ENCODE results near the gene ING5.
"Not testable (repeated sequence)": the region's sequence is repeated elsewhere in the genome, so short reads cannot be mapped to it uniquely, and the experiment has no call there.

ING5 gene

GRCh38 chr2:241701399-241702154, at the start of gene ING5:
TSS of gene ING5 (plus strand) at chr2:241702039. CDS start at chr2:241702066, 27 bp downstream.
- DNase-seq (ENCODE audit: low read depth, low spot score): peak; percentile 60
- peak within 1 kb of the TSS; percentile 83 for H3K27ac ChIP-seq

GRCh38 chr2:241652142-241652541, 49.7 kb upstream of the ING5 start:
- DNase-seq (ENCODE audit: low read depth, low spot score): no peak

GRCh38 chr2:241652722-241653121, 49.1 kb upstream of the ING5 start:
- no peak overlapping the region for H3K27ac ChIP-seq
- DNase-seq (ENCODE audit: low read depth, low spot score): no peak

More at GRCh38 chr2:241652142-241652541, 49.7 kb upstream of the ING5 start:
- H3K27ac ChIP-seq: no peak overlapping the region

- no peak overlapping the region for H3K27ac ChIP-seq
- DNase-seq (ENCODE audit: low read depth, low spot score): no peak
Measured at GRCh38 chr2:241653210-241653750, 48.6 kb upstream of the ING5 start.

GRCh38 chr2:241654551-241654950, 47.3 kb upstream of the ING5 start:
- H3K27ac ChIP-seq: no peak overlapping the region
- no peak for DNase-seq (ENCODE audit: low read depth, low spot score)

GRCh38 chr2:241655516-241656189, 46.2 kb upstream of the ING5 start:
- no peak overlapping the region for H3K27ac ChIP-seq
- no peak for DNase-seq (ENCODE audit: low read depth, low spot score)

GRCh38 chr2:241656190-241656741, 45.6 kb upstream of the ING5 start:
- no peak for DNase-seq (ENCODE audit: low read depth, low spot score)
- no peak overlapping the region for H3K27ac ChIP-seq

- no peak overlapping the region for H3K27ac ChIP-seq
- DNase-seq (ENCODE audit: low read depth, low spot score): no peak
Measured at GRCh38 chr2:241657786-241658254, 44.0 kb upstream of the ING5 start.

- DNase-seq (ENCODE audit: low read depth, low spot score): no peak
- no peak overlapping the region for H3K27ac ChIP-seq
Measured at GRCh38 chr2:241658296-241658695, 43.5 kb upstream of the ING5 start.

GRCh38 chr2:241659150-241659739, 42.6 kb upstream of the ING5 start:
- H3K27ac ChIP-seq: no peak overlapping the region
- no peak for DNase-seq (ENCODE audit: low read depth, low spot score)

GRCh38 chr2:241660593-241661213, 41.1 kb upstream of the ING5 start:
- no peak for DNase-seq (ENCODE audit: low read depth, low spot score)
- H3K27ac ChIP-seq: no peak overlapping the region

GRCh38 chr2:241662731-241663130, 39.1 kb upstream of the ING5 start:
- H3K27ac ChIP-seq; DNase-seq (ENCODE audit: low read depth, low spot score): not testable (repeated sequence)

GRCh38 chr2:241665731-241666440, 36.0 kb upstream of the ING5 start:
- peak overlapping the region; percentile 29 for H3K27ac ChIP-seq
- no peak for DNase-seq (ENCODE audit: low read depth, low spot score)

GRCh38 chr2:241666627-241667400, 35.0 kb upstream of the ING5 start:
- DNase-seq (ENCODE audit: low read depth, low spot score): no peak
- H3K27ac ChIP-seq: no peak overlapping the region

GRCh38 chr2:241668354-241668753, 33.5 kb upstream of the ING5 start:
- DNase-seq (ENCODE audit: low read depth, low spot score): no peak
- no peak overlapping the region for H3K27ac ChIP-seq

GRCh38 chr2:241668839-241669238, 33.0 kb upstream of the ING5 start:
- DNase-seq (ENCODE audit: low read depth, low spot score): no peak
- H3K27ac ChIP-seq: no peak overlapping the region

- DNase-seq (ENCODE audit: low read depth, low spot score): no peak
Measured at GRCh38 chr2:241670333-241671110, 31.3 kb upstream of the ING5 start.

More at GRCh38 chr2:241670333-241671110, 31.3 kb upstream of the ING5 start:
- no peak overlapping the region for H3K27ac ChIP-seq

Measured in epithelial cell of prostate (primary cell).